C1 segment of cervical spinal cord (tissue), 14 donors: ENCODE results near the gene DFFA.
A peak's percentile ranks its signal among the peaks of the same experiment; 100 is the strongest.
"Not testable (repeated sequence)": the region's sequence is repeated elsewhere in the genome, so short reads cannot be mapped to it uniquely, and the experiment has no call there.

Experiments
- DNase-seq, 14 donors: peaks; one replicate each; lab custom pipeline; 2025; lab: John Stamatoyannopoulos, UW

The DFFA gene

GRCh38 chr1:10506046-10506676, 33.8 kb upstream of the DFFA start:
- not testable (repeated sequence) for DNase-seq

DNA sequence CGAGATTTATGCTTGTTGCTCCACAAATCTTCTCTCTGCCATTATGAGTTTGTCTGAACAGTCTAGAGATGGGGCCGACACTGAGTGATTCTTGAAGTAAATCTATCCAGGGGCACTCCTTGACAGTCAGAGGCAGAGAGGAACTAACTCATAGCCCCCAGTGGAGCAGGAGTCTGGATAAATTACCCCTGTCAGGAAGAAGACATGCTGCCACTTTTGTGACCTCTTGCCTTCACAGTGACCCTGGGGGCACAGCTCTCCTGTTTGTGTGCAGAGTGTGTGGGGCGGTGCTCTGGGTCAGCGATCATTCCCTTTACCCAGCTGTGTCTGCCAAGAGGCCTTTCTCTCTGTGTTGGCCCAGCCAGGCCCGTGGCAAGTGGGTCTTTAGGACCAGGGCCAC, 31.9 kb upstream of the DFFA start:
- DNase-seq, result no peak

- DNase-seq, result no peak
Measured at GRCh38 chr1:10502206-10502605, 29.9 kb upstream of the DFFA start.

DNA sequence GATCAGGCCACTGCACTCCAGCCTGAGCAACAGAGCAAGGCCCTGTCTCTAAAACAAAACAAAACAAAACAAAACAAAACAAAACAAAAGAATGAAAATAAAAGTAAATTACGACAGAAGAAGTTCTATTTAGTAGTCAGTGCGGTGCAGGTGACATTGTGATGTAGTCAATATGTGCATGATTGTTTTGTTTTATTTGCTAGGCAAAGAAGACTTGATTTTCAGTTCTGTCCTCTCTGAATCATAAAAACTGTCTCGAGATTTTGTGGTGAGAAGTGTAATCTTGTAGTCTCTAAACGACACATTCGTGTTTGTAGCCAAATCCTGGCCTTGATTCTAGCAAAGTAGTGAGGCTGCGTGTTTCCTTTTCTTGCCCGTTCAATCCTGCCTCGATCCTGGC, 25.9 kb upstream of the DFFA start:
- no peak for DNase-seq

DNA sequence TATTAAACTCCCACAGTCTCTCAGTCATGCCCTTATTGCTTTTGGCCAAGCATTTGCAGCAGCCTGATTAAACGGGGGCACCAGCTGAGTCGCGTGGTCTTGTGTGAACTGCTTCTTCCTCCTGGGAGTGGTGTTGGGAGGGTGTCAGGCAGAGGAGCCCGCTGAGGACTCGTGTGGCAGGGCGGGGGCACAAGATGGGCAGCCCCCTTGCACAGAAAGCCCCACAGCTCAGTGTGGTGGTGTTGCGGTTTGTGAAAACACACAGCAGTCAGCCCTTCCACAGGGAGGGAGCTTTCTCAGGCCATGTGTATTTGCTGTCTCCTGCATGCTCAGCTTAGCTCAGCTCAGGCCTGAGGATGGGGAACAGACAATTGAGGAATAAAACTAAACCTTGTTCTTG, 24.8 kb upstream of the DFFA start:
- DNase-seq, result no peak

- DNase-seq, result no peak
Measured at GRCh38 chr1:10495952-10496351, 23.6 kb upstream of the DFFA start.

GRCh38 chr1:10495475-10495817, 23.1 kb upstream of the DFFA start:
- DNase-seq, result no peak

DNA sequence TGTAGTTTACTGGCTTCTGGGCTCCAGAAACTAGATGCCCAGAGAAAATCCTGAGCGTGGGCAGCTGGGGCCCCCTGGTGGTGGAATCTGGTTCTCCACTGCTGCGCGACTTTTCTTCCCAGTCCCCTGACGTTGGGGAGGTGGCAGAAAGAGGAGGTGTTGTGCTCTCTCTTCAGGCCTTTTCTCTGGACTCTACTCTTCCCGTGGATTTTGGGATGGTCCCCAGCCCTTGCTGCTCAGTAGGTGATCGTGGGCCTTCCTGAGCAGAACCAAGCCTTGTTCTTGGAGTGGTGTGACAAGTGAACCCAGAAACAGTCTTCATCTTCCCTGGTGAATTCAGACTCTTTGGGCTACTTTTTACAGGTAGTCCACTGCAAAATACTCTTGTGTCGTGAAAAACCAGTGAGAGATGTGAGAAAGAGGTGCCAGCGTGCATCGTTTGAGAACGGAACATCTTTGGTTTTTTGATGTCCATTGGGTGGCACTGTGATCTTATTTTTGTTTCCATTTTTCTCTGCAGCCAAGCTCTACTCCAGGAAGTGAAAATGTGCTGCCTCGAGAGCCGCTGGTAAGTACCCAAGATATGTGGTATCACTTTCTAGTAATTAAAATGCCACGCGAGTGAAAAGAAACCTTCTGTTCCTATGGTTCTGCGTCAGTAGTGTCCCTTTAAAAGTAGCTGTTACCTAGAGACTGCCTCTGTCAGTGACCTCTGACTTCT, 22.6 kb upstream of the DFFA start:
- DNase-seq, result peak in 12 of 14 donors; percentile 8 to 78 (median 56)

DNA sequence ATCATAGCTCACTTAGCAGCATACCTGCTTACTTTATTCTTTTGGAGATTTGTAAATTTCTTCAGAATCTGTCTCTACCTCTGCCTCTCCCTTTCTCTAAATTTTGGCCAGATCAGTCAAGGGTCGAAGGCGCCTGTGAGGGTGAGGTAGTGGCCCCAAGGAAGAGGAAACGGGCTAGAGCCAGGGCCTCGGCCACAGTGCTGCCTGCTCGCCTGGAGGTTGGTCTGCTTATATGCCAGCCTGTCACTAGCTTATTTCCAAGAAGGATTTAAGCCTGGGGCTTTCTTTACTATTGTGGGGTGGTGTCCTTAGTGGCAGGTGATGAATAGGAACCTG, 22.1 kb upstream of the DFFA start:
- no peak for DNase-seq

- no peak for DNase-seq
Measured at GRCh38 chr1:10490286-10490970, 18.1 kb upstream of the DFFA start.

DNA sequence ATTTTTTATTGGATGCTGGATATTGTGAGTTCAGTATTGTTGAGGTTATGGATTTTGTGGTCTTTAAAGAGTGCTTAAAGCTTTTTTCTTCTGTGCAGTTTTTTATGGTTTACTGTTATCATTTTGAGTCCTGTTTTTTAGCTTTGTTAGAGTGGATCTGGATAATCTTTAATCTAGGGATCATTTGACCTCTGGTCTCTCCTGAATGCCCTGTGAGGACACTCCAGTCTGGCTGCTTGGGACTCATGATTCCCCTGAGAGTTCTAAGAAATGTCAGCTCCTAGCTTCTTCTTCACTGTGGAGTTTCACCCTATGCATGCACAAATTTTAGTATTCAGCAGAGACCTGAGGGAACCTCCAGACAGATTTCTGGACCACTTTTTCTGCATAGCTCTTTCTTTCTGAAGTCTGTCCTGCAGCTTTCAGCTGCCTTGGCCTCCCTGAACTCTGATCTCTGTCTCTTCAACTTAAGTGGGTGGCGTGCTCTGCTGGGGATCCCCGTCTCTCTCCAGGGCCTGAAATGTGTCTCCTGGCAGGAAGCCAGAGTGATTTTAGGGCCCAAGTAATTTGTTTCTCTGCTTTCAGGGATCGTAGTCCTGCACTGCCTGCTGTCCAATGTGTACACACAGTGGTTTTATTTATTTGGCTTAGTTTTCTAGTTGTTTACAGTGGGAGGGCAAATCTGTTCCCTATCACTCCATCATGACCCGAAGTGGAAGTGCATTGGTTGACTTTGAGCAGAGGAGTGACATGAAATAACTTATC, 17.1 kb upstream of the DFFA start:
- no peak for DNase-seq

DNA sequence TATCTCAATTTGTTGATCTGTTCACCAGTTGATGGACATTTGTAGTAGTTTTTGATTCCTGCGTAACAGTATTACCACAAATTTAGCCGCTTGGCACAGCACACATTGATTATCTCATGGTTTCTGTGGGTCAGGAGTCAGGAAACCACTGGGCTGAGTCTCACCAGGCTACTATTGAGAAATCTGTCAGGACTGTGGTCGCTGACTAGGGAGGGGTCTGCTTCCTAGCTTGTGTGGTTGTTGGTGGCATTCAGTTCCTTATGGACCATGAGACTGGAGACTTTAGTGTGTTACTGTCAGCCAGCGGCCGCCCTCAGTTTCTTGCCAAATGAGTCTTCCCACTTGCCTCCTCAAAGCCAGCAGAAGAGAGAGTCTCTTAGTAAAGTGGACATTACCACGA, 12.2 kb upstream of the DFFA start:
- no peak for DNase-seq

DNA sequence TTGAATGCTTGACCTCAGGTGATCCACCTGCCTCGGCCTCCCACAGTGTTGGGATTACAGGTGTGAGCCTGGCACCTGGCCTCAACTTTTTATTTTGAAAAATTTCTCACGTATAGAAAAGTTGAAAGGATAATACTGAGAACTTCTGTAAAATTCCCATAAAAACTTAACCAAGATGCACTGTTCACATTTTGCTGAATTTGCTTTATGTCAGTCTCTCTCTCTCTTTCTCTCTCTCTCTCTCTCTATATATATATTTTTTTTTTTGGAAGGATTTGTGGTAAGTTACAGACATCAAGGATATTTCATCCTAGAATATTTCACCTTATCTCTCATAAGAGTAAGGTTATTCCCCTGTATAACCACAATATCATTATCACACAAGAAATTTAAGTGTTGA, 8.3 kb upstream of the DFFA start:
- DNase-seq, result no peak

DNA sequence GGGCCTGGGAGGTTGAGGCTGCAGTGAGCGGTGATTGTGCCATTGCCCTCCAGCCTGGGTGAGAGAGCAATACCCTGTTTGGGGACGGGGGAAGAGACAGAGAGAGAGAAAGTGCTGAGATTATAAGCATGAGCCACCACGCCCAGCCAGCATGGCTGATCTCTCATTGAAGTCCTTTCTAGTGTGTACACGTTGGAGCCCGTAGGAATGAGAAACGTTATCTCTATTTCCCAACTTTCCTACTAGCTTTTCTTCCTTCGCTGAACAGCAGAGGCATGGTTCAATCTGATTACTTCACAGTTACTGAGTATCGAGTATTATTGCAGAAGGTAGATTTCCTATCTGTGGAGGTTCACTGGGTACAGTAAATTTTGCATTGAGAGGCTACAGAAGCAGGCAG, 7.0 kb upstream of the DFFA start:
- DNase-seq, result no peak

DNA sequence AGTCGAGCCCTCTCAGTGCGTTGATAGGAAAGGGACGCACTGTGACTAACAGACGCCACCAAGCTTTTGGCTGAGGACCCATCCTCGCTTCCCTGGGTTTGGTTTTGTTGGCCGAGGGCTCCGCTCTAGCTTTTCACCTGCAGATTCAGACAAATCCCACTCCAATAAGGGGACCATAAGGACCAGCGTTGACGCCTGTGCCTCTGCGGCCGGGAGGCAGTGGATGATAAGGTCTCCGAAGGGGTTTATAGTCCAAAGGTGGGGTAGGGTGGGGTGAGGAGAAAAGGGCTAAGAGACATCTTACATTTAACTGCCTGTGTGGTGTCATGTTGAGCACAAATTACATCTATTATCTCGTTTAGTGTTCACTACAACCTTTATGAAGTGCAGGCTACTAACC, 3.2 kb upstream of the DFFA start:
- DNase-seq, result no peak

- DNase-seq, result peak; percentile 15 to 84 (median 74)
Measured at GRCh38 chr1:10474613-10475507, 2.5 kb upstream of the DFFA start, which contains the start of gene PEX14. Gene PEX14 (plus strand): TSS chr1:10474950. CDS start chr1:10474967, 17 bp downstream.

DNA sequence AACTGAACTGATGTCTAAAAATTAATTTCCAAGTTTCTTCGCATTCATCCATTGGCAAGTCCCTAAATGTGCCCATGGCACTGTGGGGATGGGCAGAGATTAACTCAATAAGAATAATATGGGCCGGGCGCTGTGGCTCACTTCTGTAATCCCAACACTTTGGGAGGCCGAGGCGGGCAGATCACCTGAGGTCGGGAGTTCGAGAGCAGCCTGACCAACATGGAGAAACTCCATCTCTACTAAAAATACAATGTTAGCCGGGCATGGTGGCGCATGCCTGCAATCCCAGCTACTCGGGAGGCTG, 1.9 kb upstream of the DFFA start:
- not testable (repeated sequence) for DNase-seq

- DNase-seq, result no peak
Measured at GRCh38 chr1:10473145-10473765, 926 bp upstream of the DFFA start.

- peak in 1 of 14 donors; percentile 57 for DNase-seq
Measured at GRCh38 chr1:10471411-10472219, 714 bp downstream of the DFFA start.

- no peak for DNase-seq
Measured at GRCh38 chr1:10470043-10470442, 2.3 kb downstream of the DFFA start.
